Neural progenitor cell (in vitro differentiated cells): ENCODE results near the gene TNIK. TPM values are rescaled to one million over a fixed set of nuclear protein-coding genes. Genes with fewer than 3 reads are reported as not detected.

Experiments used
- DNase-seq: peaks from one replicate; pipeline ENCODE4 v3.0.0-alpha.2; 2016; ENCODE audit warnings: low spot score
- H2AFZ ChIP-seq: fragments of 200-600 bp; sonication (generic); replicated peaks from 2 replicates; pipeline ENCODE4 v1.6.1; 2016; ENCODE audit warnings: antibody characterized with exemption
- H3F3A ChIP-seq: fragments of 200-600 bp; sonication (generic); 2 replicates; pipeline ENCODE4 v1.6.1; 2016; ENCODE audit warnings: antibody characterized with exemption, low read depth
- H3K27ac ChIP-seq: fragments of 200-600 bp; sonication (generic); 2 replicates; pipeline ENCODE4 v1.5.1; 2016; ENCODE audit warnings: mild to moderate bottlenecking
- H3K27me3 ChIP-seq: fragments of 200-600 bp; sonication (generic); 2 replicates; pipeline ENCODE4 v1.6.1; 2016; ENCODE audit warnings: mild to moderate bottlenecking, moderate library complexity
- H3K36me3 ChIP-seq: fragments of 200-600 bp; sonication (generic); 2 replicates; pipeline ENCODE4 v1.5.1; 2016
- H3K4me1 ChIP-seq: fragments of 200-600 bp; sonication (generic); 2 replicates; pipeline ENCODE4 v1.6.1; 2016; ENCODE audit warnings: mixed run types
- H3K4me2 ChIP-seq: fragments of 200-600 bp; sonication (generic); 2 replicates; pipeline ENCODE4 v1.6.1; 2016
- H3K4me3 ChIP-seq: fragments of 200-600 bp; sonication (generic); 2 replicates; pipeline ENCODE4 v1.5.1; 2016
- H3K79me2 ChIP-seq: fragments of 200-600 bp; sonication (generic); 2 replicates; pipeline ENCODE4 v1.6.1; 2016; ENCODE audit warnings: low read depth
- H3K9ac ChIP-seq: fragments of 200-600 bp; sonication (generic); 2 replicates; pipeline ENCODE4 v1.6.1; 2016
- H3K9me3 ChIP-seq: fragments of 200-600 bp; sonication (generic); 2 replicates; pipeline ENCODE4 v1.5.1; 2016; ENCODE audit warnings: low read depth
- H4K20me1 ChIP-seq: fragments of 200-600 bp; sonication (generic); 2 replicates; pipeline ENCODE4 v1.6.1; 2016; ENCODE audit warnings: low read depth
- H3K27ac Mint-ChIP-seq: 3 replicates; pipeline ENCODE4 v1.8.0; 2021; ENCODE audit warnings: mixed read lengths
- H3K27me3 Mint-ChIP-seq: 2 replicates; pipeline ENCODE4 v1.8.0; 2022; ENCODE audit warnings: low read depth, mild to moderate bottlenecking, inconsistent platforms, moderate library complexity, mixed read lengths; ENCODE audit not compliant: insufficient read depth
- H3K36me3 Mint-ChIP-seq: 3 replicates; pipeline ENCODE4 v1.8.0; 2021; ENCODE audit warnings: mixed read lengths
- H3K4me1 Mint-ChIP-seq: 3 replicates; pipeline ENCODE4 v1.8.0; 2021; ENCODE audit warnings: mixed read lengths
- H3K4me3 Mint-ChIP-seq: 3 replicates; pipeline ENCODE4 v1.8.0; 2021; ENCODE audit warnings: mild to moderate bottlenecking, moderate library complexity, mixed read lengths
- H3K9me3 Mint-ChIP-seq: 3 replicates; pipeline ENCODE4 v1.8.0; 2020; ENCODE audit warnings: mixed read lengths
- EZH2 ChIP-seq: fragments of 200-600 bp; sonication (generic); IDR thresholded peaks from 2 replicates; pipeline ENCODE4 v1.6.1; 2017; ENCODE audit warnings: antibody characterized with exemption, mild to moderate bottlenecking, moderate library complexity
- EZH2phosphoT487 ChIP-seq: fragments of 200-600 bp; sonication (generic); IDR thresholded peaks from 2 replicates; pipeline ENCODE4 v1.6.1; 2017; ENCODE audit warnings: antibody characterized with exemption
- total RNA-seq: library from RNA; depleted of rRNA; stranded (reverse); fragments of >200 nt; gene quantifications from 2 replicates; pipeline ENCODE4 v1.2.3, GENCODE V29; 2015; ENCODE audit warnings: low replicate concordance
- TF ChIP-seq, protein P1 (sequence below): fragments of 200-600 bp; sonication (generic); IDR thresholded peaks from 2 replicates; pipeline ENCODE4 v1.5.1; 2017; ENCODE audit warnings: antibody characterized with exemption, mild to moderate bottlenecking

TNIK gene
- total RNA-seq, 1 donor from 2014 or later: 3.0 TPM

DNA sequence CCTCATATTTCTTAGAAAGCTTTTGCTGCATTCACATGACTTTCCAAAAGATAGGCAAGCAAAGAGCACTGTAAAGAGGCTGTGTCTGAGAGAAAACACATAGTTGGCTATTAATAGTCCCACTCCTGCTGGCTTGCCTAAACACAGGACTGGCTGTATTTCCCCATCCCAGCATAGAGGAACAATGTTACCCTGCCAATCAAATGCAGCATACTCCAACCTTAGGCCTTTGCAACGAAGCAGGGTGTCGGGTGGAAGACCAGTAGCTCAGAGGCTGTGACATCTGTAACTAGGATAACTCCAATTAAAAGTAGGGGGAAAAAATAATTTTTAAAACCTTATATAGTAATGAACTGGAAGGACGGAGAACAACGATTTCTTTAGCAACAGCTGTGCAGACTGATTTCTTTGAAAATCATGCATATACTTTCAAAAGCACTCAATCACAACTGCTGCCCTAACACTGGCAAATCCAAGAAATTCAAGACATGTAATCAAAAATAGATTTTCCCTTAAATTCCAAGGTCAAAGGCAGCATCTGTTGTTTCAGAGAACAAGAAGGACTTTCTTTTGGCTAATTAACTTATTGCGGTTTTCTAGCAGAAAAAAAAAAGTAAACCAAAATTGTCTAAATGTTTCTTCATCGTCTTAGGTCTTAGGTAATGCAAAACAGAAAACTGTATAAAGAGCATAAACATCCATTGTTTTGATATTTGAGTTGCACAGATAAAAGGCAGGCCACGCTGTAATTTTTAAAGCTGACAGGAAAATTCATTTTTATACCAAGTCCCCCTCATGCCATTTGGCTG is 139.3 kb downstream of the TNIK start:
- H3K27me3 Mint-ChIP-seq: peaks cover 2% of the 10 kb centered on the region
- Histone ChIP-seq H3K27me3 (no peaks in the 10 kb centered on the region), H2AFZ (peak overlapping the region; percentile 6), H3K79me2 (no peaks in the 10 kb centered on the region), H3K4me1 (peaks cover 17% of the 10 kb centered on the region), H3K4me3 (no peak overlapping the region), H3K9ac (no peak overlapping the region), H3F3A (no peaks in the 10 kb centered on the region), H3K4me2 (no peak overlapping the region), H4K20me1 (no peaks in the 10 kb centered on the region), H3K9me3 (no peaks in the 10 kb centered on the region), H3K36me3 (no peaks in the 10 kb centered on the region), H3K27ac (no peak overlapping the region)
- H3K27ac Mint-ChIP-seq: no peak overlapping the region
- TF ChIP-seq EZH2phosphoT487 (no peak), EZH2 (no peak)
- TF ChIP-seq, protein P1, sequence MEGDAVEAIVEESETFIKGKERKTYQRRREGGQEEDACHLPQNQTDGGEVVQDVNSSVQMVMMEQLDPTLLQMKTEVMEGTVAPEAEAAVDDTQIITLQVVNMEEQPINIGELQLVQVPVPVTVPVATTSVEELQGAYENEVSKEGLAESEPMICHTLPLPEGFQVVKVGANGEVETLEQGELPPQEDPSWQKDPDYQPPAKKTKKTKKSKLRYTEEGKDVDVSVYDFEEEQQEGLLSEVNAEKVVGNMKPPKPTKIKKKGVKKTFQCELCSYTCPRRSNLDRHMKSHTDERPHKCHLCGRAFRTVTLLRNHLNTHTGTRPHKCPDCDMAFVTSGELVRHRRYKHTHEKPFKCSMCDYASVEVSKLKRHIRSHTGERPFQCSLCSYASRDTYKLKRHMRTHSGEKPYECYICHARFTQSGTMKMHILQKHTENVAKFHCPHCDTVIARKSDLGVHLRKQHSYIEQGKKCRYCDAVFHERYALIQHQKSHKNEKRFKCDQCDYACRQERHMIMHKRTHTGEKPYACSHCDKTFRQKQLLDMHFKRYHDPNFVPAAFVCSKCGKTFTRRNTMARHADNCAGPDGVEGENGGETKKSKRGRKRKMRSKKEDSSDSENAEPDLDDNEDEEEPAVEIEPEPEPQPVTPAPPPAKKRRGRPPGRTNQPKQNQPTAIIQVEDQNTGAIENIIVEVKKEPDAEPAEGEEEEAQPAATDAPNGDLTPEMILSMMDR: no peak
- H3K9me3 Mint-ChIP-seq: no peaks in the 10 kb centered on the region
- peaks cover 3% of the 10 kb centered on the region for H3K36me3 Mint-ChIP-seq
- no peak for DNase-seq
- H3K4me3 Mint-ChIP-seq: no peak overlapping the region
- peaks cover 19% of the 10 kb centered on the region for H3K4me1 Mint-ChIP-seq

DNA sequence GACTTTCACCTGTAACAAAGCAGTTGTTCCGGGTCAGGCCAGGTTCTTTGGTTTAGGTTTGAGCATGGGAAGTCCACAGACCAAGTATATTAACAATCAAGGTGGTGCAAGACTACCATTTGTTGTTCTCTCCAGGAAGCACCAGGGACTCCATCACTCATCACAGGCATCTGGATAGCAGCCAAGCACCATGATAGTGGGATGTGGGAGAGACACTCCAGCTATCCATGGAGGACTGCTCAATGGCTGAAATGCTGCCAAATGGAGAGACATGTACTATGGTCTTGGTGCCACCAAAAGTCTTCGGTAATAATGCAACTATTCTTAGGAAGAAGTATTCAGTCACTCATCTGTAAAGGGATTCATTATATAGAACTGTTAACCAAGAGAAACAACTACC is 143.0 kb downstream of the TNIK start:
- peaks cover 33% of the 10 kb centered on the region for H3K4me1 Mint-ChIP-seq

DNA sequence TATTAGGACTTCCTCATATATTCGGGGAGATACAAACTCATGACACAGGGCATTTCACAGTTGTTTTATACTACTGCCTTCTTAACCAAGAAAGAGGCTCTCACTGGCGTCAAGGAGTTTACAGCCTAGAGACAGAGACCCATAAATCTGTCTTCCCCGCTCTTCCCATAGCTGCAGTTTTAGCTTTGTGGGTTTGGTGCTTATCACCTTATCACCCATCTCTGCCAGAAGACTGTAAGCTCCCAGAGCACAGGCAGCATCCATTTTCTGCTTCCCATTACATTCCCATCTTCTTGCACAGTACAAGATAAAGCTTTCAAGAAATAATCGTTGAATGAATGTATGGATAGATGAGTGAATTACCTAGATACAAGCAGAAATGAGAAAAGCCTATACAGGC is 144.3 kb downstream of the TNIK start:
- Mint-ChIP-seq H3K27me3 (peaks cover 2% of the 10 kb centered on the region), H3K4me1 (peaks cover 31% of the 10 kb centered on the region), H3K9me3 (no peaks in the 10 kb centered on the region), H3K4me3 (no peak overlapping the region), H3K27ac (no peak overlapping the region), H3K36me3 (no peaks in the 10 kb centered on the region)
- Histone ChIP-seq H3K36me3 (no peaks in the 10 kb centered on the region), H3K27me3 (no peaks in the 10 kb centered on the region), H3K4me2 (no peak overlapping the region), H3K9me3 (no peaks in the 10 kb centered on the region), H2AFZ (no peak overlapping the region), H3K9ac (no peak overlapping the region), H4K20me1 (no peaks in the 10 kb centered on the region), H3K4me3 (no peak overlapping the region), H3K79me2 (no peaks in the 10 kb centered on the region), H3F3A (no peaks in the 10 kb centered on the region), H3K4me1 (peaks cover 6% of the 10 kb centered on the region), H3K27ac (no peak overlapping the region)
- DNase-seq: no peak
- TF ChIP-seq EZH2: no peak
- TF ChIP-seq, protein P1: no peak
- TF ChIP-seq EZH2phosphoT487: no peak

More for the DNA sequence above, 143.0 kb downstream of the TNIK start:
- Histone ChIP-seq H3K9ac (no peak overlapping the region), H3K9me3 (no peaks in the 10 kb centered on the region), H3K4me2 (no peak overlapping the region), H2AFZ (no peak overlapping the region), H3K27ac (no peak overlapping the region), H3K4me1 (peaks cover 17% of the 10 kb centered on the region), H3F3A (no peaks in the 10 kb centered on the region), H3K27me3 (no peaks in the 10 kb centered on the region), H3K36me3 (no peaks in the 10 kb centered on the region), H3K4me3 (no peak overlapping the region), H4K20me1 (no peaks in the 10 kb centered on the region), H3K79me2 (no peaks in the 10 kb centered on the region)
- Mint-ChIP-seq H3K9me3 (no peaks in the 10 kb centered on the region), H3K27me3 (peaks cover 2% of the 10 kb centered on the region), H3K36me3 (no peaks in the 10 kb centered on the region), H3K4me3 (no peak overlapping the region), H3K27ac (no peak overlapping the region)
- no peak for DNase-seq
- TF ChIP-seq EZH2 (no peak), EZH2phosphoT487 (no peak)
- TF ChIP-seq, protein P1: no peak
